Measurements from ENCODE around the gene GTF3C5.
"Not testable (repeated sequence)": the region's sequence is repeated elsewhere in the genome, so short reads cannot be mapped to it uniquely, and the experiment has no call there.

The GTF3C5 gene

GRCh38 chr9:133064241-133065069 is 33.7 kb downstream of the GTF3C5 start:
- TF ChIP-seq CTCF (IDR thresholded peaks at IDR 0.05): no peak
- intact Hi-C loops (cut with DNase I; ENCODE audit: low total_unique reads): no loop called here

GRCh38 chr9:133065070-133065388 is 34.2 kb downstream of the GTF3C5 start:
- no peak for TF ChIP-seq CTCF (IDR thresholded peaks at IDR 0.05)
- H3K36me3 ChIP-seq: peaks cover 0 to 35% (median 12%) of the 10 kb centered on the region in 3 donors
- DNase-seq: no peak
- H3K9me3 ChIP-seq: no peaks in the 10 kb centered on the region
- intact Hi-C loops (cut with DNase I; ENCODE audit: low total_unique reads): no loop called here
- H3K27ac ChIP-seq: no peak overlapping the region
- no peaks in the 10 kb centered on the region for H3K27me3 ChIP-seq
- H3K4me3 ChIP-seq: no peak overlapping the region
- peaks cover 0 to 7% (median 0%) of the 10 kb centered on the region in 4 donors for H3K4me1 ChIP-seq

More at GRCh38 chr9:133064241-133065069, 33.7 kb downstream of the GTF3C5 start:
- no peak overlapping the region for H3K4me3 ChIP-seq
- H3K4me1 ChIP-seq: peaks cover 0 to 12% (median 0%) of the 10 kb centered on the region in 4 donors
- H3K27me3 ChIP-seq: no peaks in the 10 kb centered on the region
- DNase-seq: no peak
- H3K9me3 ChIP-seq: no peaks in the 10 kb centered on the region
- H3K36me3 ChIP-seq: peaks cover 0 to 35% (median 12%) of the 10 kb centered on the region in 3 donors
- H3K27ac ChIP-seq: no peak overlapping the region

- Histone ChIP-seq H3K4me1 (no peaks in the 10 kb centered on the region), H3K36me3 (peaks cover 3 to 44% (median 12%) of the 10 kb centered on the region in 3 donors), H3K9me3 (no peaks in the 10 kb centered on the region), H3K4me3 (no peak overlapping the region), H3K27ac (no peak overlapping the region), H3K27me3 (no peaks in the 10 kb centered on the region)
- TF ChIP-seq CTCF (IDR thresholded peaks at IDR 0.05): no peak
- DNase-seq: no peak
- intact Hi-C loops (cut with DNase I; ENCODE audit: low total_unique reads): no loop called here
Measured at GRCh38 chr9:133066181-133066983, 35.6 kb downstream of the GTF3C5 start.

- H3K27me3 ChIP-seq: no peaks in the 10 kb centered on the region
- H3K4me1 ChIP-seq: no peaks in the 10 kb centered on the region
- no peak for TF ChIP-seq CTCF (IDR thresholded peaks at IDR 0.05)
- H3K27ac ChIP-seq: no peak overlapping the region
- no peak for DNase-seq
- no peaks in the 10 kb centered on the region for H3K9me3 ChIP-seq
- H3K4me3 ChIP-seq: no peak overlapping the region
- peaks cover 3 to 44% (median 12%) of the 10 kb centered on the region in 3 donors for H3K36me3 ChIP-seq
- intact Hi-C loops (cut with DNase I; ENCODE audit: low total_unique reads): no loop called here
Measured at GRCh38 chr9:133067006-133067405, 36.2 kb downstream of the GTF3C5 start.

- no peak for DNase-seq
- no peak for TF ChIP-seq CTCF (IDR thresholded peaks at IDR 0.05)
- intact Hi-C loops (cut with DNase I; ENCODE audit: low total_unique reads): no loop called here
- no peaks in the 10 kb centered on the region for H3K9me3 ChIP-seq
- H3K4me3 ChIP-seq: no peak overlapping the region
- H3K27ac ChIP-seq: no peak overlapping the region
- peaks cover 3 to 44% (median 12%) of the 10 kb centered on the region in 3 donors for H3K36me3 ChIP-seq
- H3K27me3 ChIP-seq: no peaks in the 10 kb centered on the region
- H3K4me1 ChIP-seq: no peaks in the 10 kb centered on the region
Measured at GRCh38 chr9:133067813-133068212, 37.0 kb downstream of the GTF3C5 start.

GRCh38 chr9:133068431-133068830 is 37.6 kb downstream of the GTF3C5 start:
- H3K27me3 ChIP-seq; H3K9me3 ChIP-seq; H3K4me3 ChIP-seq; DNase-seq; intact Hi-C loops (cut with DNase I; ENCODE audit: low total_unique reads); H3K4me1 ChIP-seq; H3K27ac ChIP-seq: not testable (repeated sequence)
- H3K36me3 ChIP-seq: peaks cover 3 to 44% (median 12%) of the 10 kb centered on the region in 3 donors

GRCh38 chr9:133070500-133070961 is 39.7 kb downstream of the GTF3C5 start:
- H3K27ac ChIP-seq, DNase-seq, H3K27me3 ChIP-seq, H3K9me3 ChIP-seq, H3K4me1 ChIP-seq, H3K4me3 ChIP-seq: not testable (repeated sequence)
- H3K36me3 ChIP-seq: peaks cover 0 to 30% (median 3%) of the 10 kb centered on the region in 3 donors
- intact Hi-C loops (cut with DNase I; ENCODE audit: low total_unique reads): loop anchor here (1.0 kb wide), 1 partner anchor 17 kb away; no protein-coding TSS in a partner anchor

- H3K4me1 ChIP-seq, H3K27ac ChIP-seq, H3K27me3 ChIP-seq, DNase-seq, H3K4me3 ChIP-seq, H3K9me3 ChIP-seq: not testable (repeated sequence)
- H3K36me3 ChIP-seq: peaks cover 0 to 26% (median 3%) of the 10 kb centered on the region in 3 donors
- intact Hi-C loops (cut with DNase I; ENCODE audit: low total_unique reads): loop anchor here (1.0 kb wide), 1 partner anchor 16 kb away; no protein-coding TSS in a partner anchor
Measured at GRCh38 chr9:133070985-133071384, 40.2 kb downstream of the GTF3C5 start.

Data from tibial artery (tissue), 4 donors.